Posterior cingulate gyrus (tissue), 11 donors: ENCODE results near the gene NFIX.

Source experiments
- DNase-seq, 10 donors: peaks; one replicate each; pipeline versions ENCODE4 v3.0.0 to v3.0.0-alpha.2; 2020 to 2021; ENCODE audit warnings: mixed read lengths in 3 of 10
- intact Hi-C: fragments of 100-400 bp; cut with DNase I; formaldehyde crosslinking; loops from one replicate; pipeline ENCODE4 v1.15.1; 2023

NFIX gene

DNA sequence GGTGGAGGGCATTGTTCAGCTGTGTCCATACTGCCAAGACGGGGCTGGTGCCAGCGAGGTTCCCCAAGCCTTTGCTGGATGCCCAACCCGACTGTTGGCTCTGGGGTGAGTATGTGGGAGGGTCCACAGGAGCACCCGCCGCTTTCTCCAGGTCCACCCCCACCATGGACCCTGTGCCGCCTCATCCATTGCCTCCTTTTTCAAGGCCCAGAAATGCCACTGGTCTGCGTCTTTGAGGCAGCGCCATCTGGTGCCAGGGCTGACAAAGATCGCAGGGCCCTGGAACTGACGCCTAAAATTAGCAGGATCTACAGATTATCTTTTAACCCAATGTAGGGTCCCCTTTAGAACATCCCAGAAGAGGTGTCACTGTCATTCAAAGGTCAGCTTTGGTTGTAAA lies 34.6 kb downstream of the NFIX start:
- peak in 9 of 10 donors; percentile 72 to 96 (median 78) for DNase-seq
- intact Hi-C loops = loop anchor here (2.0 to 5.0 kb wide), 4 partner anchors 27 to 62 kb away; no protein-coding TSS in a partner anchor

DNA sequence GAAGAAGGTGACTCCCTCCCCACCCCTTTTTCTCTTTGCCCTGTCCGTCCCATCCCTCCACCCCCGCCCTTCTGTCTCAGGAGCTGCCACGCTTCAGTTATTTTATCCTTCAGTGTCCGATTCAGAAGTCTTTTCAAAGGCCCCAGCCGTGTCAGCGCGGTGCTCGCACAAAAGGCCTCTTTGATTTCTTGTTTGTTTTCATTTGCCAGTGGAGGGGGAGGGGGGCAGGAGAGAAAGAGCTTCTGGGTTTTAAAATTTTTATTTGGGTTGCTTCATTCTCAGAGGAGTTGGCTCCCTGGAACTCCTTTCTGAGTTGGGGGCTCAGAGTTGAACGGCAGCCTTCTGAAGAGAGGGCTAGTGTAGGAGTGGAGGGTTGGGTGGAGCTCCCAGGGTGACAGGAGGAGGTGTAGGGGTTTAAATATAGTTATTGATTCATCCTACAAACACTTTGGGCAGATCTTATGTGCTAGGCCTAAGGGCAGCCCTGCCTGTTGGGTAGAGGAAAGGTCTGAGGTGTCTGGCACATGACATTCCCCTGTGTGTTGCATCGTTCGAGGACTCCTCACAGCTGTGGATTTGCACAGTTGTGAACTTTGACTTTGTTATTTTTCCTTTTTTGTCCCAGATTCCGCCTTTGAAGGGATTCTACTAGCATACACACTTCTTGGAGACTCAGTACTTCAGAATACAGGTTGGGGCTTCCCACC lies 36.8 kb downstream of the NFIX start:
- peak in 6 of 10 donors; percentile 60 to 95 (median 76) for DNase-seq
- intact Hi-C loops = loop anchor here (2.0 to 5.0 kb wide), 4 partner anchors 29 to 60 kb away; no protein-coding TSS in a partner anchor

GRCh38 chr19:13032837-13033236 lies 37.6 kb downstream of the NFIX start:
- intact Hi-C loops = loop anchor here (5.0 kb wide), 2 partner anchors 51 to 59 kb away; no protein-coding TSS in a partner anchor
- no peak for DNase-seq

- DNase-seq = no peak
- intact Hi-C loops = loop anchor here (5.0 kb wide), 2 partner anchors 51 to 59 kb away; no protein-coding TSS in a partner anchor
These were observed 38.0 kb downstream of the NFIX start for GRCh38 chr19:13033244-13033643.

DNA sequence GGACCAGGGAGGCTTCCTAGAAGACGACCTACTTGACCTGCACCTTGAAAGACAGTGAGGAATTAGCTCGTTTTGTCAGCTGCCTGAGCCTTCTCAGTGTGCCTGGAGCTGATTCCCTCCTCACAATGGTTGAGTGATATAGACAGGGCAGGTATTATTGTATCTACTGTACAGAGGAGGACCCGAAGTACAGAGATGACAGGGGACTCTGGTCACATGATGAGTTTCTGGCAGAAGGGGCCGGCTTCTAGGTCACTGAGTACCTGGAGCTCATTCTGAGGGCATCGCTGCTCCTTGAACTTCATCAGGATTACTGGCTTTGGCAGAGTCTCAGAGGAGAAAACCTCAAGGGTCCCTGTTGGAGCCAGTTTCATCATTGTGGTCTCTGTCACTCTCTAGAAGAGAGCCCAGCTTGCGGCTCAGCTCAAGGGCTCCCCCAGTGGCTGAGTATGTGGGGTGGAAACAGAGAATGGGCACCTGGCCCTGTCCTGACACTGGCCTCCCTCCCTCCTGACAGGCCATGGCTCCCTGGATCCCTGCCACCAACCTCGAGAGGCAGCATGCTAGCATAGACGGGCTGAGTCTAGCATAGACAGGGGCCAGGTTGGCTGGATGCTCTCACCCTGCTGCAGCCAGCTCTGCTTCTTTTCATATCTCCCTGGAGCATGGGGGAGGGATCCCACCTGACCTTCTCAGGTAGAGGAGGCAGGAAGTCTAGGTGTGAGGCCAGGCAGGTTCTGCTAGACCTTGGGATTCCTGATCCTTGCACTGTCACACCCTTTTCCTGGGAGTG lies 38.7 kb downstream of the NFIX start:
- peak in 9 of 10 donors; percentile 59 to 95 (median 77) for DNase-seq
- intact Hi-C loops = loop anchor here (5.0 kb wide), 2 partner anchors 52 to 58 kb away; no protein-coding TSS in a partner anchor

DNA sequence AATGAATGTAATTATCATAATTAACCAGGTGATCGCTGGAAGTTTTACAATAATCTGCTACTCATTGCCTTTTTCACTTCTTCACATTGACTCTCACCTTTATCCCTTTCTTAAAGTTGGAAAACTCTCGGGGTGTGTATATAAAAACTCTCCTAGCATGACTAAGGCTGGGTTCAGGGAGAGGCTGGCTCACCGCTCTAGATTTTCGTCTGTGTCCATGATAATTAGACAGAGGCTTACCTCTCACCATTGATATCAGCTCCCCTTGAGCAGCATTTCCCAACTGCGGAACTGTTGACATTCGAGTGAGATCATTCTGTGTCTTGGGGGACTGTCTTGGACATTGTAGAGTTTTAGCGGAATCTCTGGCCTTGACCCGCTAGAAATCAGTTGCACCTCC lies 39.4 kb downstream of the NFIX start:
- no peak for DNase-seq
- intact Hi-C loops = loop anchor here (5.0 kb wide), 2 partner anchors 52 to 58 kb away; no protein-coding TSS in a partner anchor

- no peak for DNase-seq
- intact Hi-C loops = no loop called here
These were observed 40.6 kb downstream of the NFIX start for GRCh38 chr19:13035820-13036365.

- intact Hi-C loops = no loop called here
- DNase-seq = peak in 1 of 10 donors; percentile 78
These were observed 41.2 kb downstream of the NFIX start for GRCh38 chr19:13036366-13036976.

GRCh38 chr19:13037161-13037560 lies 41.9 kb downstream of the NFIX start:
- intact Hi-C loops = no loop called here
- no peak for DNase-seq

GRCh38 chr19:13037731-13038130 lies 42.5 kb downstream of the NFIX start:
- peak in 1 of 10 donors; percentile 75 for DNase-seq
- intact Hi-C loops = no loop called here

DNA sequence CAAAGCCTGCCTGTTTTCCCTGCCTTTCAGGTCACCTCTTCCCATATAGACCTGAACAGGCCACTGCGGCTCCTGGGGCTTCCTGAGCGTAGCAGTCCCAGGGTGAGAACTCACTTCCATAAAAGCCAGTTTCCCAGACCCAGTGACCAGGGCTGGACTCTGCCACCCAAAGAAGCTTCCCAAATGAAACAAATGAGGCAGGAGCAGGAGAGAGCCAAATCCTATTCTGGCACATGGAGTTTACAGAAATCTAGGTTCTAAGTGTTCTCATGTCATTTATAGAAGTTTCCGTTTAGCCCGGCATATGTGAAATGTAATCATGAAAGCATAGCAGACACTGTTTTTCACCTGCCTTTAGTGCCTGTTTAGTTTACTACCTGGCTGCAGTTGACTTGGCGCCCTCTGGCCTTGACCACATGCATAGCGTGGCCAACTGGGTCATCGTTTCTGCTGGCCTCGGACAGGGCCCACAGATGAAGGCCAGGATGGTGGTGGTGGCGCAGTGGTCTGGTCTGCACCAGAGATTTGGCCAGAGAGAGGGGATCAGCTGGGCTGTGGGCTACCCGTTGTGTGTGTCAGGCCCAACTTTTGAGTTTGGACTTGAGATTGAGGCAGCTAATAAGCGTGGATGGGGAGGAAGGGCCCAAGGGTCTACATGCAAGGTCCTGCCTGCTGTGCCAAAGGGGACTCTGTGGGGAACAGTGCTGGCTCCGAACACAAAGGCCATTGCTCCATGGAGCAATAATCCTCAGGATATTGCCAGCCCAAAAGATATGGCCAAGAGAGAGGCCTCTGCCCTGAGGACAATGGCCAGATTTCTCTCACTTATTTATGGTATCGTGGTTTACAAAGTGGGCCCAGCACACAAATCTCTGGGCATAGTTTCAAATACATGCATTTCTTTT lies 43.3 kb downstream of the NFIX start:
- DNase-seq = no peak
- intact Hi-C loops = no loop called here

DNA sequence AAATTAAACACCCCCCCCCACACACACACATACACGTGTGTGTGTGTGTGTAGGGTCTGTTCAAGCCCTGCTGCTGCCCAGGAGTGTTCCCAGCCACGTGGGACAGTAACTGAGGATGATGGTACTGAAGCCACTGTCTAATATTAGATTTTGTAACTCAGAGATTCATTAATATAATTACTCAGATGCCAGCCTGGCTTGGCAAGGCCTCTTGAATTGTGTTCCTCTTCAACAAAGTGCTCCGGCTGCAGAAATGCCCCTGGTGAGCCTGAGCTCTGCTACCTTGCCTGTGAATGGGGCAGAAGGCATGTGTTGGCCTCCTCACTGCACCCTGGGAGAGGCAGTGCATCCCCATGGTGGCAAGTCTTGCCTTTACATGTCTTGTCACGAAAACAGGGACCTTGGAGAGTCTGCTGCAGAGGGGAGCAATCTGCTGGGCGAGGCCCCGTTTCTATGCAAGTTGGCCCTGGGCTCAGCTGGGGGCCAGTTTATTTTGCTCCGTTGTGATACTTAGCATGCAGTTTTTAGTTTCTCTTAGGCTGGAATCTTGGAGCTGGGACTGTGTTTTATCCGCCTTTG lies 44.0 kb downstream of the NFIX start:
- no peak for DNase-seq
- intact Hi-C loops = no loop called here

GRCh38 chr19:13040232-13040947 lies 45.1 kb downstream of the NFIX start:
- intact Hi-C loops = no loop called here
- DNase-seq = peak in 1 of 10 donors; percentile 76

DNA sequence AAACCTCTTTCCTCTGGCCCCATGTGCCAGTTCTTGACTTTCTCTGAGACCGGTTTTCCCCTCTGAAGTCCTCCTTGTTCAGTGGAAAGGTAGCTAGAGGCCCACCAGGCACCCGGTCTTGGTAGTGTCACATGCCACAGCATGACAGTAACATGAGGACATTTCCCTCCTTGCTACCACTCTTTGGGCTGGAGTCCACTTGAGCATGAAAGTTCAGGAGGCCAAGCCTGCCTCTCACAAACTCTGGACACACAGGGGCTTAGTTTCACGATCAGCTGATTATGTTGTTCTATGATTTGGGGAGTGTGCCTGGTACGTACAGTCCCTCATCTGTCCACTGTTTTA lies 45.6 kb downstream of the NFIX start:
- no peak for DNase-seq
- intact Hi-C loops = no loop called here

DNA sequence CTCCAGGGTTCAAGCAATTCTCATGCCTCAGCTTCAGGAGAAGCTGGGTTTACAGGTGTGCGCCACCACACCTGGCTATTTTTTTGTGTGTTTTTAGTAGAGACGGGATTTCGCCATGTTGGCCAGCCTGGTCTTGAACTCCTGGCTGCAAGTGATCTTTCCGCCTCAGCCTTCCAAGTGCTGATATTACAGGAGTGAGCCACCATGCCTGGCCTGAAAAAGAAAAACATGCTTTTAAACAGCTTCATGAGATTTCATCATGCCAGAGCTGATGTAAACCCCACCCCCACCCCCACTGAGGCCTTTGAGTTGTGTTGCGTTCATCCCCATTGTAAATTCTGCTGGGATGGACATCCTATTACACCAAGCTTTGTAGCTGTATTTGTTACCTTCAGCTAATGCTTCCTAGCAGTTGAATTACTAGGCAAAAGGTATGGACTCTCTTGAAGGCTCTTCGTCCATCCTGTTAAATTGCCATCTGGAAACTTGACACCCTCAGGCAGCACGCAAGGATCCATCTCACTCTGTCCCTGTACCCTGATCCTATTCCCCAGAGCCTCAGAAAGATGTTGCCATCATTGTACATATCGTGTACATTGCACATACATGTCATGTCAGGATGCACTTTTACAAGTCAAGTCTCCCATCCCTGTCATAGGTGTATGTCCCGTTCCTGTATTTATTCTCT lies 47.3 kb downstream of the NFIX start:
- no peak for DNase-seq
- intact Hi-C loops = no loop called here

DNA sequence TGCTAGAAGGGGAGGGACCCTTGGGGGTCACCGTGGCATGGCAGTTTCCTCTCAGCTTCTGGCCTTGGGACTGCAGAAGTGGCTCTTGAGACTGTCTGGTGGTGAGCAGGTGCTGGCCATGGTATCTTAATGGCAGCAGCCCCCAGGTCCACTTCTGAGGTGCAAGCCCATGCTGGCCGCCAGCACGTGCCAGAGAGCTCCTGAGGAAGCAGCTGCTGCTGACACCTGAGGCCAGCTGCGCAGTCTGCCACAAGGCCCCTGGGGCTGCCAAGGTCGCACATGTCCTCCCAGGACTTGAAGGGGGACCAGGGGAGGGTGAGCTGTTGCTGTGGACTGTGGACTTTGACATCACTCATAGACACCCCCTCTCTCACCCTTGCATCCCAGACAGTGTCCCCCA lies 48.0 kb downstream of the NFIX start:
- no peak for DNase-seq
- intact Hi-C loops = no loop called here

DNA sequence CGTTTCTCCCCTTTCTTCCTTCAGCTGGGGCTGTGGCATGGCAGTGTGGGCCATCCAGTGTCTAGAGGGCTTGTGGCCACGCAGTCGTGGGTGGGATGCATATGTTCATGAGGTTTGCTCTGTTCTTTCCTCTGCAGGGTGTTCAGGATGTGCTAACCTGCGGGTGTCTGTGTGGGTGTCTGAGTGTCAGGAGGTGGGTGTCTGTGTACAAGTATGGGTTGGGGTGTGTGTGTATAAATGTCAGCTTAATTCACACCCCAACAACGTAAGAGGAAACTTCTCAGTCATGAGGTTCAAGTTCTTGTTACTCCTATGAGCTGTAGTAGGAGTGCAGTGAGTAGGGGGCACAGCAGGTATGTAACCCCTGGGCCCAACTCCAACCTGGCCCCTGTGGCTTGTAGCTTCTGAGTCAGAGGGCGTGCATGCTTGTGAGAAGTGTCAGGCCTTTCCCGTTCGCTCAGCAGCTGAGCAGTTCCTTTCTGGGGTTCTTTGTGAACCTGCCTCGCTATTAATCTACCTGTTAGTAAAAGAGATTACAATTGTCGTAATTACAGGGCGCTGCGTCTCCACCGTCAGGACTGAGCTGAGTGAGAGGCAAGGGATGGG lies 49.1 kb downstream of the NFIX start:
- intact Hi-C loops = no loop called here
- no peak for DNase-seq

DNA sequence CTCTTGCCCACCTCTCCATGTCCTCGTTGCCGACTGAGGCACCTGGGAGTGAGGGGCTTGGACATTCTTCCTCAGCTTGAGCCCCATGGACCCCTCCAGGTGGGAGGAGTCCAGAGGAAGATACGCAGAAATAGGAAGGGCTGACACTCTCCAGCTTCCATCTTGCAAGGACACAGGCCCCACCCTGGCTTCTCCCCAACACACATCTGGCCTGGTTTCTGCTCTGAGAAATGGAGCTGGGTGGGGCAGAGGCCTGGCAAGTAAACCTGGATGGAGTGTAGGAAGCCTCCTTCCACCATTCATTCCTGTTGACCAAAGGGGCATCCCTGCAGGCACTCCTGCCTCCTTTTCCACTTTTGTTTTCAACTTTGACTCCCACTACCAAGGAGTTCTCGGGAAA lies 50.5 kb downstream of the NFIX start:
- intact Hi-C loops = no loop called here
- DNase-seq = no peak
